Kidney glomerular epithelial cell (primary cell): ENCODE data around the gene VASH1.

Experiments used
- DNase-seq: peaks from one replicate; lab custom pipeline; 2025; lab: John Stamatoyannopoulos, UW

The VASH1 gene

DNA sequence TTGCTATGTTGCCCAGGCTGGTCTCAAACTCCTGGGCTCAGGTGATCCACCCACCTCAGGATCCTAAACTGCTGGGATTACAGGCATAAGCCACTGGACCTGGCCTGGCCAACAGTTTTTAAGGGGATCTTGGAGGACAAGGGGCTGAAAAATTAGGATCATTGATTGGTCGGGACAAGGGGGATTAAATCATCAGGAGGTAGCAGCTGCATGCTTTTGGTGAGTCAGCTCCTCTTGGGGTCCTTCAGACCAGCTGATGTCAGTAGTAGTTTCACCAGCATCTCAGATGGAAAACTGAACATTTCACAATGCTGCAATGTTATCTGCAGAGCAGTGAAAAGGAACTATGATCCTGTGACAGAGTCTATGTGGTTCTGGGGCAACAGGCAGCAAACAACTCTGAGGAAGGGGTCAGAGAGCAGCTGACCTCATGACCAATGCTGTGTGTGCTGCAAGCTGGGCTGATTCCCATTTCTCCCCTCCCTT is 71.3 kb downstream of the VASH1 start:
- DNase-seq, result peak; percentile 0
